IPS-20b (cell line): ENCODE results near the gene CD151.

Experiments
- H3K27ac ChIP-seq: one replicate; pipeline ENCODE4 v1.5.1; 2013; ENCODE audit warnings: low read length
- H3K27me3 ChIP-seq: 2 replicates; pipeline ENCODE4 v1.6.1; 2013; ENCODE audit warnings: mild to moderate bottlenecking, low read length, inconsistent platforms; ENCODE audit not compliant: insufficient read depth
- H3K36me3 ChIP-seq: 2 replicates; pipeline ENCODE4 v1.6.1; 2013; ENCODE audit warnings: low read depth, mild to moderate bottlenecking, inconsistent platforms, low read length, moderate library complexity; ENCODE audit not compliant: insufficient read depth
- H3K4me1 ChIP-seq: 2 replicates; pipeline ENCODE4 v1.6.1; 2013; ENCODE audit warnings: mild to moderate bottlenecking, control low read depth, inconsistent platforms, low read length, moderate library complexity; ENCODE audit not compliant: insufficient read depth
- H3K4me3 ChIP-seq: 2 replicates; pipeline ENCODE4 v1.5.1; 2013; ENCODE audit warnings: mild to moderate bottlenecking, low read length, inconsistent platforms
- H3K9ac ChIP-seq: 2 replicates; pipeline ENCODE4 v1.6.1; 2013; ENCODE audit warnings: low read depth, mild to moderate bottlenecking, inconsistent platforms, low read length, moderate library complexity
- H3K9me3 ChIP-seq: 2 replicates; pipeline ENCODE4 v1.6.1; 2013; ENCODE audit warnings: mild to moderate bottlenecking, low read depth, low read length, inconsistent platforms; ENCODE audit not compliant: insufficient read depth

Gene CD151

GRCh38 chr11:849951-850774 is 17.4 kb downstream of the CD151 start:
- Histone ChIP-seq H3K9ac (peak overlapping the region; percentile 58; the same call in 1 of the 2 replicates), H3K9me3 (no peaks in the 10 kb centered on the region), H3K27ac (no peak overlapping the region), H3K36me3 (no peaks in the 10 kb centered on the region), H3K4me1 (peaks cover 21% of the 10 kb centered on the region), H3K27me3 (peaks cover 22% of the 10 kb centered on the region), H3K4me3 (peak overlapping the region; percentile 71)

GRCh38 chr11:850775-851763 is 18.3 kb downstream of the CD151 start:
- Histone ChIP-seq H3K27ac (no peak overlapping the region), H3K36me3 (no peaks in the 10 kb centered on the region), H3K4me1 (peaks cover 14% of the 10 kb centered on the region), H3K9ac (peak overlapping the region; percentile 48; the same call in 1 of the 2 replicates), H3K4me3 (peak overlapping the region; percentile 71), H3K27me3 (peaks cover 22% of the 10 kb centered on the region), H3K9me3 (no peaks in the 10 kb centered on the region)

- Histone ChIP-seq H3K27ac (no peak overlapping the region), H3K9me3 (no peaks in the 10 kb centered on the region), H3K9ac (no peak overlapping the region), H3K4me3 (no peak overlapping the region), H3K4me1 (peaks cover 14% of the 10 kb centered on the region), H3K27me3 (peaks cover 22% of the 10 kb centered on the region), H3K36me3 (no peaks in the 10 kb centered on the region)
These were observed 20.0 kb downstream of the CD151 start for GRCh38 chr11:852762-853161.

- H3K36me3 ChIP-seq = no peaks in the 10 kb centered on the region
- H3K9me3 ChIP-seq = no peaks in the 10 kb centered on the region
- no peak overlapping the region for H3K9ac ChIP-seq
- peaks cover 9% of the 10 kb centered on the region for H3K4me1 ChIP-seq
- no peak overlapping the region for H3K27ac ChIP-seq
- H3K27me3 ChIP-seq = peaks cover 15% of the 10 kb centered on the region; the same call in 1 of the 2 replicates
- H3K4me3 ChIP-seq = no peak overlapping the region
These were observed 21.1 kb downstream of the CD151 start for GRCh38 chr11:853682-854448.

GRCh38 chr11:854601-855329 is 22.0 kb downstream of the CD151 start:
- H3K9me3 ChIP-seq = no peaks in the 10 kb centered on the region
- H3K27ac ChIP-seq = no peak overlapping the region
- H3K27me3 ChIP-seq = peaks cover 13% of the 10 kb centered on the region; the same call in 1 of the 2 replicates
- H3K36me3 ChIP-seq = no peaks in the 10 kb centered on the region
- H3K4me1 ChIP-seq = peaks cover 8% of the 10 kb centered on the region
- H3K4me3 ChIP-seq = no peak overlapping the region
- no peak overlapping the region; the same call in 1 of the 2 replicates for H3K9ac ChIP-seq

- Histone ChIP-seq H3K4me3 (no peak overlapping the region), H3K9ac (no peak overlapping the region), H3K4me1 (peaks cover 8% of the 10 kb centered on the region), H3K27me3 (peaks cover 10% of the 10 kb centered on the region; the same call in 1 of the 2 replicates), H3K36me3 (no peaks in the 10 kb centered on the region), H3K9me3 (no peaks in the 10 kb centered on the region), H3K27ac (no peak overlapping the region)
These were observed 22.6 kb downstream of the CD151 start for GRCh38 chr11:855330-855674.

- Histone ChIP-seq H3K4me1 (peaks cover 7% of the 10 kb centered on the region), H3K36me3 (no peaks in the 10 kb centered on the region), H3K27me3 (peaks cover 6% of the 10 kb centered on the region; the same call in 1 of the 2 replicates), H3K4me3 (no peak overlapping the region), H3K9me3 (no peaks in the 10 kb centered on the region), H3K27ac (no peak overlapping the region), H3K9ac (no peak overlapping the region)
These were observed 23.0 kb downstream of the CD151 start for GRCh38 chr11:855796-856195.

GRCh38 chr11:856397-856796 is 23.6 kb downstream of the CD151 start:
- Histone ChIP-seq H3K27me3 (no peaks in the 10 kb centered on the region; the same call in 1 of the 2 replicates), H3K9ac (no peak overlapping the region), H3K36me3 (no peaks in the 10 kb centered on the region), H3K4me1 (0 out of 2 replicates have a peak, but pooled peaks cover 2% of the 10 kb centered on the region), H3K27ac (no peak overlapping the region), H3K4me3 (no peak overlapping the region), H3K9me3 (no peaks in the 10 kb centered on the region)

- Histone ChIP-seq H3K4me1 (peaks cover 1% of the 10 kb centered on the region; the same call in 1 of the 2 replicates), H3K27me3 (no peaks in the 10 kb centered on the region; the same call in 1 of the 2 replicates), H3K36me3 (no peaks in the 10 kb centered on the region)
These were observed 25.5 kb downstream of the CD151 start for GRCh38 chr11:858053-858761.

GRCh38 chr11:858762-859339 is 26.1 kb downstream of the CD151 start:
- Histone ChIP-seq H3K36me3 (no peaks in the 10 kb centered on the region), H3K9me3 (no peaks in the 10 kb centered on the region), H3K4me1 (peaks cover 8% of the 10 kb centered on the region; the same call in 1 of the 2 replicates), H3K4me3 (no peak overlapping the region), H3K27ac (no peak overlapping the region), H3K9ac (no peak overlapping the region), H3K27me3 (no peaks in the 10 kb centered on the region; the same call in 1 of the 2 replicates)

More at GRCh38 chr11:858053-858761, 25.5 kb downstream of the CD151 start:
- no peaks in the 10 kb centered on the region for H3K9me3 ChIP-seq
- no peak overlapping the region for H3K27ac ChIP-seq
- H3K4me3 ChIP-seq = no peak overlapping the region
- no peak overlapping the region for H3K9ac ChIP-seq
